ENCODE data around the gene DDX42.

DNA sequence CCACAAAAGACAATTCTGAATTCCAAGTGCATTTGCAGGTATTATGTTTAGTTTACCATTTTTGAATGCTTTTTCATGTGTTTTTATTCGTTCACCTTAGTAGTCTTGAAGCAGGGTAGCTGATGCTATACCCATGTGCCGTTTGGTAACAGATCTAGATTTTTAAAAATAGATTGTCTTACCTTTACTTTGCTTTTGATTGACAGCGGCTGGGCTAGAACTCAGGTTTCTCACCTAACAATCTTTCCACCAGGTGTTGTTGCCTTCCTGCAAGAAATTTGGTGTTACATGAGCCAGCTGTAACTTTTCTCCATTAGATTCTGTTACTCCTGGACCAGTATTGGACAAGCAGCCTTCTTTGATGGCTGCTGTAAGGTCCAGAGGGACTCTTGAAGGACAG lies 55.0 kb downstream of the DDX42 start:
- TF ChIP-seq EP300 (IDR thresholded peaks at IDR 0.05), result no peak
- TF ChIP-seq, protein P1, sequence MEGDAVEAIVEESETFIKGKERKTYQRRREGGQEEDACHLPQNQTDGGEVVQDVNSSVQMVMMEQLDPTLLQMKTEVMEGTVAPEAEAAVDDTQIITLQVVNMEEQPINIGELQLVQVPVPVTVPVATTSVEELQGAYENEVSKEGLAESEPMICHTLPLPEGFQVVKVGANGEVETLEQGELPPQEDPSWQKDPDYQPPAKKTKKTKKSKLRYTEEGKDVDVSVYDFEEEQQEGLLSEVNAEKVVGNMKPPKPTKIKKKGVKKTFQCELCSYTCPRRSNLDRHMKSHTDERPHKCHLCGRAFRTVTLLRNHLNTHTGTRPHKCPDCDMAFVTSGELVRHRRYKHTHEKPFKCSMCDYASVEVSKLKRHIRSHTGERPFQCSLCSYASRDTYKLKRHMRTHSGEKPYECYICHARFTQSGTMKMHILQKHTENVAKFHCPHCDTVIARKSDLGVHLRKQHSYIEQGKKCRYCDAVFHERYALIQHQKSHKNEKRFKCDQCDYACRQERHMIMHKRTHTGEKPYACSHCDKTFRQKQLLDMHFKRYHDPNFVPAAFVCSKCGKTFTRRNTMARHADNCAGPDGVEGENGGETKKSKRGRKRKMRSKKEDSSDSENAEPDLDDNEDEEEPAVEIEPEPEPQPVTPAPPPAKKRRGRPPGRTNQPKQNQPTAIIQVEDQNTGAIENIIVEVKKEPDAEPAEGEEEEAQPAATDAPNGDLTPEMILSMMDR (IDR thresholded peaks at IDR 0.05), result no peak
- TF ChIP-seq POLR2AphosphoS5 (IDR thresholded peaks at IDR 0.05), result no peak

Measured in suprapubic skin (tissue), 4 donors.